ENCODE results near the gene TMEM260.

DNA sequence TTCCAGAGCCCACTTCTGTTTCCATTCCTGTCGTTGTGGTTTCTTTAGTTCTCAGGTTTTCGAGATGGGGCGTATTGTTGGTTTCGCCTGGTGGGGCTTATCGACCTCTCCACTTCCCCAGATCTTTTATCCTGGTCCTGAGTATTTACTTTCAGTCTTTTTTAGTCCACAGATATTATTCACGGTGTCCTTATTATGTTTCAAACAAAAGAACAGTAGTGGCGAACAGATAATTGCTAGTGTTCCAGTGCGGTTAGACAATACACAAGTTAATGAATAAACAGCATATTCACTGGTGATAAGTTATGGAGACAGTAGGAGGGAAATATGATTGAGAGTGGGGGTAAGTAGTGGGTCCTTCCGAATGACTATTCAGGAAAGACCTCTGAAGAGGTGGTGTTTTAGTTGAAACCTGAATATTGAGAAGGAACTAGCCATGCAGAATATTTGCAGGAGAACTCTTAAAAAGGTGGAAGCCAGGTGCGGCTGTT is 668 bp downstream of the TMEM260 start:
- TF ChIP-seq POLR2A (IDR thresholded peaks at IDR 0.05) = no peak
- TF ChIP-seq, protein P1, sequence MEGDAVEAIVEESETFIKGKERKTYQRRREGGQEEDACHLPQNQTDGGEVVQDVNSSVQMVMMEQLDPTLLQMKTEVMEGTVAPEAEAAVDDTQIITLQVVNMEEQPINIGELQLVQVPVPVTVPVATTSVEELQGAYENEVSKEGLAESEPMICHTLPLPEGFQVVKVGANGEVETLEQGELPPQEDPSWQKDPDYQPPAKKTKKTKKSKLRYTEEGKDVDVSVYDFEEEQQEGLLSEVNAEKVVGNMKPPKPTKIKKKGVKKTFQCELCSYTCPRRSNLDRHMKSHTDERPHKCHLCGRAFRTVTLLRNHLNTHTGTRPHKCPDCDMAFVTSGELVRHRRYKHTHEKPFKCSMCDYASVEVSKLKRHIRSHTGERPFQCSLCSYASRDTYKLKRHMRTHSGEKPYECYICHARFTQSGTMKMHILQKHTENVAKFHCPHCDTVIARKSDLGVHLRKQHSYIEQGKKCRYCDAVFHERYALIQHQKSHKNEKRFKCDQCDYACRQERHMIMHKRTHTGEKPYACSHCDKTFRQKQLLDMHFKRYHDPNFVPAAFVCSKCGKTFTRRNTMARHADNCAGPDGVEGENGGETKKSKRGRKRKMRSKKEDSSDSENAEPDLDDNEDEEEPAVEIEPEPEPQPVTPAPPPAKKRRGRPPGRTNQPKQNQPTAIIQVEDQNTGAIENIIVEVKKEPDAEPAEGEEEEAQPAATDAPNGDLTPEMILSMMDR (IDR thresholded peaks at IDR 0.05 in 8 of 11, conservative IDR thresholded peaks at IDR 0.05 in 3 of 11) = no peak
- TF ChIP-seq POLR2AphosphoS5 (IDR thresholded peaks at IDR 0.05) = no peak

All from spleen (tissue), 7 donors.